A549 (cell line): ENCODE results near the gene SSH2. TPM values are rescaled to one million over a fixed set of nuclear protein-coding genes. Genes with fewer than 3 reads are reported as not detected.

Source experiments
- ATAC-seq, 2 experiments: fragments of 200-7000 bp in 1 of 2; fragments of >200 bp in 1 of 2; cut with Nextera tagmentation in 1 of 2; cut with Tn5 transposase in 1 of 2; 3 replicates each; pipeline versions ENCODE4 v1.8.0 to v1.9.1; 2018 to 2020; ENCODE audit warnings: mild to moderate bottlenecking in 1 of 2, moderate library complexity in 1 of 2
- CTCF ChIA-PET: fragments of 300-600 bp; sonication (Branson Sonifier 250); formaldehyde crosslinking; extraction: SDS; loops from one replicate; lab custom pipeline; 2021; ENCODE audit warnings: antibody characterized with exemption, inconsistent platforms; lab: Yijun Ruan, JAX
- POLR2A ChIA-PET: fragments of 350-600 bp; formaldehyde crosslinking; extraction: SDS; loops from one replicate; lab custom pipeline; 2021; ENCODE audit warnings: antibody characterized with exemption, inconsistent platforms; lab: Yijun Ruan, JAX
- DNase-seq, 2 experiments: peaks; one replicate each; pipeline versions ENCODE4 v3.0.0 to v3.0.0-alpha.2; 2011 to 2016; ENCODE audit warnings: low read depth in 1 of 2, low spot score in 1 of 2
- FAIRE-seq: peaks from 2 replicates; lab custom pipeline; 2011; peaks lifted over from hg19 to GRCh38; lab: Jason Lieb, UNC
- H3K27ac ChIP-seq, 2 experiments: fragments of >200 bp; sonication (Bioruptor Twin); formaldehyde crosslinking; 3 replicates each; pipeline ENCODE4 v1.5.1; 2016 to 2017
- H3K4me1 ChIP-seq: fragments of >200 bp; sonication (Bioruptor Twin); formaldehyde crosslinking; 3 replicates; pipeline ENCODE4 v1.6.1; 2016
- H3K4me2 ChIP-seq: fragments of >200 bp; sonication (Bioruptor Twin); formaldehyde crosslinking; 3 replicates; pipeline ENCODE4 v1.6.1; 2016
- H3K4me3 ChIP-seq: fragments of >200 bp; sonication (Bioruptor Twin); formaldehyde crosslinking; 3 replicates; pipeline ENCODE4 v1.5.1; 2016
- H3K9me3 ChIP-seq: fragments of >200 bp; sonication (Bioruptor Twin); formaldehyde crosslinking; 3 replicates; pipeline ENCODE4 v1.6.1; 2016
- ATOH8 ChIP-seq: fragments of 250-450 bp; sonication (Bioruptor Pico); IDR thresholded peaks from 2 replicates; pipeline ENCODE4 v1.5.0; 2020; ENCODE audit warnings: low read depth, mild to moderate bottlenecking, moderate library complexity
- BHLHE40 ChIP-seq: IDR thresholded peaks from 2 replicates; pipeline ENCODE4 v1.6.1; 2012; ENCODE audit warnings: low read depth, low read length, inconsistent platforms
- CBX2 ChIP-seq: fragments of 200-600 bp; sonication (generic); IDR thresholded peaks from 2 replicates; pipeline ENCODE4 v1.6.1; 2016; ENCODE audit warnings: low read depth, mild to moderate bottlenecking, borderline replicate concordance
- CBX8 ChIP-seq: fragments of 200-600 bp; sonication (generic); IDR thresholded peaks from 2 replicates; pipeline ENCODE4 v1.6.1; 2016
- CEBPB ChIP-seq, 2 experiments: fragments of >200 bp in 1 of 2; sonication (Bioruptor Twin) in 1 of 2; formaldehyde crosslinking in 1 of 2; IDR thresholded peaks; 2 replicates each; pipeline ENCODE4 v1.6.1; 2012 to 2016
- CHD2 ChIP-seq: fragments of 150-350 bp; IDR thresholded peaks from 2 replicates; pipeline ENCODE4 v1.6.1; 2014; ENCODE audit warnings: low read length; ENCODE audit not compliant: partially characterized antibody
- CHD4 ChIP-seq: fragments of 200-600 bp; sonication (generic); IDR thresholded peaks from 2 replicates; pipeline ENCODE4 v1.6.1; 2016; ENCODE audit warnings: antibody characterized with exemption, mild to moderate bottlenecking, borderline replicate concordance
- ESRRA ChIP-seq: fragments of 150-350 bp; IDR thresholded peaks from 2 replicates; pipeline ENCODE4 v1.6.1; 2014; ENCODE audit warnings: mild to moderate bottlenecking, low read length, borderline replicate concordance
- FOSB ChIP-seq: fragments of 250-450 bp; sonication (Bioruptor Pico); IDR thresholded peaks from 2 replicates; pipeline ENCODE4 v1.5.0; 2020; ENCODE audit warnings: mild to moderate bottlenecking, moderate library complexity
- FOXS1 ChIP-seq: fragments of 250-450 bp; sonication (Bioruptor Pico); IDR thresholded peaks from 2 replicates; pipeline ENCODE4 v1.5.0; 2020; ENCODE audit warnings: mild to moderate bottlenecking, moderate library complexity
- HDAC2 ChIP-seq: fragments of 200-600 bp; sonication (generic); IDR thresholded peaks from 2 replicates; pipeline ENCODE4 v1.6.1; 2016
- HES2 ChIP-seq: fragments of >200 bp; sonication (Bioruptor Twin); formaldehyde crosslinking; IDR thresholded peaks from 2 replicates; pipeline ENCODE4 v1.6.1; 2016
- HMGXB4 ChIP-seq: fragments of 250-450 bp; sonication (Bioruptor Pico); IDR thresholded peaks from 2 replicates; pipeline ENCODE4 v1.5.0; 2021; ENCODE audit warnings: mild to moderate bottlenecking, moderate library complexity, borderline replicate concordance
- HOXB5 ChIP-seq: fragments of 250-450 bp; sonication (Bioruptor Pico); IDR thresholded peaks from 2 replicates; pipeline ENCODE4 v1.5.0; 2020; ENCODE audit warnings: mild to moderate bottlenecking, moderate library complexity
- JUN ChIP-seq, 2 experiments: fragments of >200 bp; sonication (Bioruptor Twin); formaldehyde crosslinking; IDR thresholded peaks; 2 replicates in 1 of 2; 3 replicates in 1 of 2; pipeline ENCODE4 v1.6.1; 2016 to 2017
- MAFK ChIP-seq: fragments of 450-650 bp; IDR thresholded peaks from 2 replicates; pipeline ENCODE4 v1.6.1; 2014; ENCODE audit not compliant: partially characterized antibody
- MYC ChIP-seq: IDR thresholded peaks from 2 replicates; pipeline ENCODE4 v1.6.1; 2012; ENCODE audit warnings: mild to moderate bottlenecking, inconsistent platforms, low read length, improper control_type of control experiment, borderline replicate concordance
- NFE2L2 ChIP-seq: fragments of 150-350 bp; conservative IDR thresholded peaks from 2 replicates; pipeline ENCODE4 v1.6.1; 2014; ENCODE audit warnings: low read length
- NPAS2 ChIP-seq: fragments of 250-450 bp; sonication (Bioruptor Pico); IDR thresholded peaks from 2 replicates; pipeline ENCODE4 v1.8.0; 2022; ENCODE audit warnings: mild to moderate bottlenecking, moderate library complexity, borderline replicate concordance
- RARB ChIP-seq: fragments of 250-450 bp; sonication (Bioruptor Pico); IDR thresholded peaks from 2 replicates; pipeline ENCODE4 v1.8.0; 2021; ENCODE audit warnings: mild to moderate bottlenecking, moderate library complexity
- REST ChIP-seq: fragments of 200-600 bp; sonication (generic); IDR thresholded peaks from 2 replicates; pipeline ENCODE4 v1.6.1; 2016; ENCODE audit warnings: antibody characterized with exemption, mild to moderate bottlenecking, moderate library complexity
- USF2 ChIP-seq: fragments of 450-650 bp; IDR thresholded peaks from 2 replicates; pipeline ENCODE4 v1.6.1; 2014; ENCODE audit warnings: antibody characterized with exemption
- ZC3H11A ChIP-seq: fragments of 450-650 bp; IDR thresholded peaks from 2 replicates; pipeline ENCODE4 v1.6.1; 2014; ENCODE audit warnings: antibody characterized with exemption, mild to moderate bottlenecking
- ZFP36 ChIP-seq: fragments of 450-650 bp; IDR thresholded peaks from 2 replicates; pipeline ENCODE4 v1.6.1; 2014; ENCODE audit warnings: borderline replicate concordance; ENCODE audit not compliant: partially characterized antibody
- WGBS: methylation state at CpG from one replicate; pipeline ENCODE4 v1.1.6; 2017; ENCODE audit errors: missing lambda C conversion rate; 5-methylcytosine and 5-hydroxymethylcytosine counted together
- polyA plus RNA-seq, 4 experiments: library from polyadenylated mRNA; depleted of rRNA in 3 of 4; stranded (reverse); fragments of >200 nt; fragmentation: RNase III in 1 of 4; extraction: RNeasy Plus Mini Kit Qiagen cat#74134 plus additional on column Dnase treatment in 1 of 4; gene quantifications; 2 replicates in 3 of 4; 3 replicates in 1 of 4; pipeline ENCODE4 v1.2.3, GENCODE V29; 2011 to 2017

SSH2 gene
- polyA plus RNA-seq, 2 of the 4 experiments (the other 2 are of a cell fraction), result 20.7 to 24.5 TPM

GRCh38 chr17:29789196-29790170, 140.5 kb downstream of the SSH2 start:
- no peaks in the 10 kb centered on the region for H3K9me3 ChIP-seq
- DNase-seq (no peak), ATAC-seq (peak in 1 of 2 experiments; percentile 37; a peak in 1 of 6 replicates), FAIRE-seq (no peak)
- H3K4me2 ChIP-seq, result no peak overlapping the region
- no peak overlapping the region for H3K27ac ChIP-seq
- TF ChIP-seq CHD2, result no peak
- TF ChIP-seq HDAC2, result no peak
- no peak for TF ChIP-seq ZC3H11A
- no peak for TF ChIP-seq ESRRA
- TF ChIP-seq ATOH8 (CRISPR knock-in tag), result no peak
- TF ChIP-seq CBX2, result no peak
- TF ChIP-seq JUN (IDR thresholded peaks at IDR 0.05), result no peak
- TF ChIP-seq BHLHE40, result no peak
- no peak for TF ChIP-seq FOXS1 (CRISPR knock-in tag)
- TF ChIP-seq RARB (CRISPR knock-in tag), result no peak
- no peak for TF ChIP-seq ZFP36
- TF ChIP-seq MAFK, result no peak
- TF ChIP-seq HES2, result no peak
- no peak for TF ChIP-seq CBX8
- TF ChIP-seq FOSB (CRISPR knock-in tag), result no peak
- no peak for TF ChIP-seq NPAS2 (CRISPR knock-in tag)
- TF ChIP-seq CHD4, result no peak
- TF ChIP-seq HMGXB4 (CRISPR knock-in tag), result no peak
- no peak for TF ChIP-seq HOXB5 (CRISPR knock-in tag)
- no peak overlapping the region for H3K4me3 ChIP-seq
- 96% methylated on average over 4 of the region's 4 CpGs for WGBS
- POLR2A ChIA-PET, result no interaction called here
- CTCF ChIA-PET, result interaction anchor here (0.6 to 1.3 kb wide), 4 partner anchors 10 to 142 kb away, joined by 3 read pairs; no protein-coding TSS in a partner anchor
- peaks cover 24% of the 10 kb centered on the region for H3K4me1 ChIP-seq

GRCh38 chr17:29787995-29788394, 142.0 kb downstream of the SSH2 start:
- peaks cover 28% of the 10 kb centered on the region for H3K4me1 ChIP-seq
- WGBS, result 62% methylated on average over 3 of the region's 3 CpGs
- TF ChIP-seq REST (no peak), MYC (no peak), NFE2L2 (no peak), CEBPB (IDR thresholded peaks at IDR 0.05) (no peak), USF2 (no peak), CBX2 (no peak), JUN (IDR thresholded peaks at IDR 0.05) (no peak)
- no peaks in the 10 kb centered on the region for H3K9me3 ChIP-seq
- no peak for ATAC-seq
- H3K4me2 ChIP-seq, result no peak overlapping the region
- no peak for FAIRE-seq
- H3K4me3 ChIP-seq, result no peak overlapping the region
- ChIA-PET POLR2A (no interaction called here), CTCF (interaction anchor here (1.3 to 4.7 kb wide), 3 partner anchors 117 to 149 kb away, joined by 3 to 22 read pairs (median 5); no protein-coding TSS in a partner anchor)
- H3K27ac ChIP-seq, result no peak overlapping the region
- no peak for DNase-seq
